D341Med (cell line): ENCODE data around the gene DENND6B.
"Not testable (repeated sequence)": the region's sequence is repeated elsewhere in the genome, so short reads cannot be mapped to it uniquely, and the experiment has no call there.

Source experiments
- DNase-seq: peaks from one replicate; pipeline ENCODE4 v3.0.0; 2012; ENCODE audit warnings: low spot score

Gene DENND6B

DNA sequence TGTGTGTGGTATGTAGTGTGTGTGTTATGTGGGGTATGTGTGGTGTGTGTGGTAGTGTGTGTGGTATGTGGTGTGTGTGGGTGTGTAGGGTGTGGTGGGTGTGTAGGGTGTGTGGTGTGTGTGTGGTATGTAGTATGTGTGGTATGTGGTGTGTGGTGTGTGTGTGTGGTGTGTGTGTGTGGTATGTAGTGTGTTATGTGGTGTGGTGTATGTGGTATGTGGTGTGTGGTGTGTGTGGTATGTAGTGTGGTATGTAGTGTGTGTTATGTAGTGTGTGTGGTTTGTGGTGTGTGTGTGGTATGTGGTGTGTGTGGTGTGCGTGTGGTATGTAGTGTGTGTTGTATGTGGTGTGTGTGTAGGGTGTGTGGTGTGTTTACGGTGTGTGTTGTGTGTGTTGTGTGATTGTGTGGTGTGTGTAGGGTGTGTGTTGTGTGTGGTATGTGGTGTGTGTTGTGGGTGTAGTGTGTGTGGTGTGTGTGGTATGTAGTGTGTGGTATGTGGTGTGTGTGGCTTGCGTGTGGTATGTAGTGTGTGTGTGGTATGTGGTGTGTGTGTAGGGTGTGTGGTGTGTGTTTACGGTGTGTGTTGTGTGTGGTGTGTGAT is 12.1 kb upstream of the DENND6B start:
- no peak for DNase-seq

- DNase-seq: no peak
These were observed 11.3 kb upstream of the DENND6B start for GRCh38 chr22:50338042-50338573.

DNA sequence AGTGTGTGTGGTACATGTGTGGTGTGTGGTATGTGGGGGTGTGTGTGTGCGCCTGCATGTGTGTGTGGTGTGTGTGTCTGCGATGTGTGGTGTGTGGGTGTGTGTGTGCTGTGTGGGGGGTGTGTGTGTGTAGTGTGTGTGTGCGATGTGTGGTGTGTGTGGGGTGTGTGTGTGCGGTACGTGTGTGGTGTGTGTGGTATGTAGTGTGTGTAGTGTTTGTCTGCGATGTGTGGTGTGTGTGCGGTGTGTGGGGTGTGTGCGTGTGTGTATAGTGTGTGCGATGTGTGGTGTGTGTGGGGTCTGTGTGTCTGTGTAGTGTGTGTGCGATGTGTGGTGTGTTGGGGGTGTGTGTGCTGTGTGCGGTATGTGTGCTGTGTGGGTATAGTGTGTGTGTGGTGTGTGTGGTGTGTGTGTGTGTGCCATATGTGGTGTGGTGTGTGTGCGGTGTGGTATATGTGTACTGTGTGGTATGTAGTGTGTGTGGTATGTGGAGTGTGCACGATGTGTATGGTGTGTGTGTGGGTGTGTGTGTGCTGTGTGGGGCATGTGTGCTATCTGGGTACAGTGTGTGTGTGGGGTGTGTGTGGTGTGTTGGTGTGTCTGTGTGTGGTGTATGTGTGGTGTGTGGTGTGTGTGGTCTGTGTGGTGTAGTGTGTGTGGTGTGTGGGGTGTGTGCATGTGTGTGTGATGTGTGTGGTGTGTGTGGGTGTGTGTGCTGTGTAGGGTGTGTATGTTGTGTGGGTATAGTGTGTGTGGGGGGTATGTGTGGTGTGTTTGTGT is 10.6 kb upstream of the DENND6B start:
- DNase-seq: no peak

GRCh38 chr22:50334433-50334832 is 7.6 kb upstream of the DENND6B start:
- DNase-seq: not testable (repeated sequence)

GRCh38 chr22:50329236-50329635 is 2.4 kb upstream of the DENND6B start:
- DNase-seq: no peak

- DNase-seq: no peak
These were observed 853 bp upstream of the DENND6B start for GRCh38 chr22:50327711-50328019.

DNA sequence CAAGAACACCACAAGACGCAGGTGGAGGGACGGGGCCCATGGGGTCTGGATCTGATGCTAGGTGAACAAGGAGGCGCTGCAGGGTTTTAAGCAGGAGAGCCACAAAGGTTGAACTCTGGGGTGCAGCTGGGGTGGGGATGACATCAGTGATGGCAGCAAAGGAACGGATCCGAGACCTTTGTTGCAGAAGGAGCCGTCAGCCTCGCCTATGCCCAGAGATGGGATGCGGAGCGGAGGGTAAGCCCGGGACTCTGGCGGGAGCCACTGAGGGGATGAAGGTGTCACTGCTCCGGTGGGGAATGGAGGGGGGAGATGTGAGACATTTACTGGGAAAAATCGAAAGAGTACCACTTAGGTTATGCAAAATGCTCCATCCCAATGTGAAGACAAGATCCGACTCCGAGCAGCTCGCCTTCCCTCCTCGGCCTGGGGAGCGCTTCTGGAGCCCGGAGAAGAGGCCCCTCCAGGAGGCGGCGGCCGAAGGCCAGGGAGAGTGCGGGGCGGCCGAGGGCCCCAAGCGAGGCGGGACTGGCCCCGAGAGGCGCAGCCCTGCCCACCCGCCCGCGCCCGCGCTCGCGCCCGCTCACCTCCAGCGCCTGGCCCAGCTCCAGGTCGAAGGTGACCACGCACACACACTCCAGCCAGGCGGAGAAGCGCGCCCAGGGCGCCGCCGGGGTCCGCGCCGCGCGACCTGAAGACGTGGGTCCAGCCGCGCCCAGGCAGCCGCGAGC is 422 bp downstream of the DENND6B start:
- no peak for DNase-seq

GRCh38 chr22:50325444-50326224 is 1.2 kb downstream of the DENND6B start:
- no peak for DNase-seq

DNA sequence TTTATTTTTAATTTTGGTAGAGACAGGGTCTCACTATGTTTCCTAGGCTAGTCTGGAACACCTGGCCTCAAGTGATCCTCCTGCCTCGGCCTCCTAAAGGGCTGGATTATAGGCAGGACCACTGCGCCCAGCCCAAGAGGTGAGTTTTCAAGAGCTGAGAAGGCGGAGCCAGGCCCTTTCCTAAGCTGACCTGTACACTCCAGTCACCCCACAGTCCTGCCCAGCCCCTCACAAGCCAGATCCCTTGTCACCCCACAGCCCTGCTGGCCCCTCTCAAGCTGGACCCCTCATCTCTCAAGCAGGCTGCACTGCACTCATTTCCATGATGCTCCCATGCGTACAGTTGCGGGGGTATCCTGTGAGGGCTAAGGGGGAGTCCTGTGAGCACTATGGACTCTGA is 2.9 kb downstream of the DENND6B start:
- DNase-seq: no peak

GRCh38 chr22:50322382-50323104 is 4.3 kb downstream of the DENND6B start:
- DNase-seq: not testable (repeated sequence)

- no peak for DNase-seq
These were observed 6.0 kb downstream of the DENND6B start for GRCh38 chr22:50320671-50321325.

DNA sequence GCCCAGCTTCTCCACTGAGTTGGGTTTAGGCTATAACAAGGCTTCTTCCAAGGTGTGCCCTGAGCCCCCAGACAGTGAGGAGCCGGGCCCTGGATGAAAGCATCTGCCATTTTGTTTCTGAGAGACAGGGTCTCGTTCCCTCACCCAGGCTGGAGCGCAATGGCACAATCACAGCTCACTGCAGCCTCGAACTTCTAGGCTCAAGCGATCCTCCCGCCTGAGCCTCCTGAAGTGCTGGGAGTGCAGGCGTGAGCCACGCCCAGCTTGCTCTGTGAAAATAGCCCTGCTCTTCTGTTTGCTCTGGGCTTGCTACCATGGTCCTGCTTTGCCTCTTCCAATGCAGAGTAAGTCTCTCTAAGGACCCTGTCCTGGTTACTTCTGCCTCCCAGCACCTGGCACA is 6.7 kb downstream of the DENND6B start:
- no peak for DNase-seq

GRCh38 chr22:50319503-50319951 is 7.3 kb downstream of the DENND6B start:
- DNase-seq: no peak

GRCh38 chr22:50318698-50319411 is 8.0 kb downstream of the DENND6B start:
- no peak for DNase-seq

- DNase-seq: no peak
These were observed 8.5 kb downstream of the DENND6B start for GRCh38 chr22:50318356-50318697.

DNA sequence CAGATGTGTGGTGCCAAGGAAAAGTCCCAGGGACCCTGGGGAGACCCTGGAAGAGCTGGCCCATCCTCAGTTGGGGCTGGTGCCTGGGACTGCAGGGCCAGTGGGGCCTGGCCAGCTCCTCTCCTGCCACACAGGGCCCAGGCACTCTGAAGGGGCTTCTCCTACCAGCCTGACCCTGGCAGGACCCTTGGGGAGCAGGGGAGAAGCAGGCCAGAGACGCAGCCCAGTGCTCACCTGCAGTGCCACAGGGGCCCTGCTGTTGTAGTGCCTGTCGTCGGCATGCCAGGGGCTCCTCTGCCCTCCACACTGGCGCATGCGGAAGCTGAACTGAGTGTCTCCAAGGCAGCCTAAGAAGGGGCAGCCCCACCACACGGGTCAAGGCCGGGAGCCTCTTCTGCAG is 9.1 kb downstream of the DENND6B start:
- no peak for DNase-seq

DNA sequence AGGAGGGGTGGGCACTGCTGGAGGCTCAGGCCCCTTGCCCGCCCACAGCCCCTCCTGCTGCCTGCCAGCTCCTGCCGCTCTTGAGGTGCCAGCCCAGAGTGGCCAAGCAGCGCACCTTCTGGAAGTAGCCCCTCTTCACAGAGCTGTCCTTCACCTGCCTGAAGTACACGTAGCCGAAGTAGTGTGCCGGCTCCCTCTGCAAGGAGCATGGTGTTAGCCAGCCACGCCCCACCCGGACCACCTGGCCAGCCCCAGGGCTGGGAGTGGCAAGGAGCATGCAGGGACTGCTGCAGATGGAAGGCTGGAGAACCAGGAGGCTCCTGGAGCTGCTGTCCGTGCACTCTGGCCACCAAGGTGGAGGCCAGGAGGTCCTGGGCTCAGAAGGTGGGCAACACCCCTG is 9.6 kb downstream of the DENND6B start:
- no peak for DNase-seq

DNA sequence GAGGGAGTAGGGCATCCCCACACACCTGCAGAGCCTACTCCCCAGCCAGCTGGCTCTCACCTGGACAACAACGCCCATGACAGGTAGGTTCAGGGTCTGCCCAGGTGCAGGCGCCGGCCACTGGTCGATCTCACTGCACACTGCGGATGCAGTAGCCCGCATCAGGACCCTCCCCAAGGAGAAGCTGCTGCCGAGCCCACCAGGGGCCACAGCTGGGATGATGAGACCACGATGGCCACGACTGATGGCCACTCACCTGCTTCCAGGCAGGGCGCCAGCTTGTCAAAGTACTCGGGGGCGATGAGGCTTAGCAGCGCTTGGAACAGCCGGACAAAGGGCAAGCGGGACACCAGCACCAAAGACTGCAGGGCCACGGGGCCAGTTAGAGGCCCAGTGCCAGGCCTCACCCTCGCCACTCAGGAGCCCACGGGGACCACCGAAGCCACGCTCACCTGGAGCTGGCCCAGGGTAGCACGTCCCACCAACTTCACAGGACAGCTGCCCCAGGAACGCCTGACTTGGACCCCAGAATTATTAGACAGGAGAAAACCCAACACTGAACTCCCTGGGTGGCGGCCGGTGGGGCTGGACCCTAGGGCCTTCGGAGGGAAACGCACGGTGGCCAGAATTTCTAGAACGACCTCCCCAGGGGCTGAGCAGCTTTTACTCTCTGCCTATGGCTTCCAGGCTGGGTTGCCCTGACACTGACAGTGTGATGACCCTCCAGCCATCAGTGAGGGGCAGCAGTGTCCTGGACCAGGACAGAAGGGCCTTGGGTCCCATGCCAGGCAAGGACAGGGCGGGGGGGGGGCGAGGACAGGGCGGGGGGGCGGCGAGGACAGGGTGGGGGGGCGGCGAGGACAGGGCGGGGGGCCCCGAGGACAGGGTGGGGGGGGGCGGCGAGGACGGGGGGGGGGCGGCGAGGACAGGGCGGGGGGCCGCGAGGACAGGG is 10.4 kb downstream of the DENND6B start:
- DNase-seq: no peak
